ACC112 (cell line): ENCODE data around the gene MYOM3.

Experiments
- H2AFZ ChIP-seq: fragments of 200-600 bp; sonication (generic); one replicate; pipeline ENCODE4 v1.6.0; 2017; ENCODE audit warnings: antibody characterized with exemption, low read length; ENCODE audit not compliant: unreplicated experiment
- H3K27ac ChIP-seq: fragments of 200-600 bp; sonication (generic); 2 replicates; pipeline ENCODE4 v1.5.1; 2014; ENCODE audit warnings: low read depth, mild to moderate bottlenecking, antibody characterized with exemption, low read length, moderate library complexity
- H3K27me3 ChIP-seq: fragments of 200-600 bp; sonication (generic); 2 replicates; pipeline ENCODE4 v1.6.1; 2014; ENCODE audit warnings: mild to moderate bottlenecking, antibody characterized with exemption, low read length, moderate library complexity, mixed read lengths; ENCODE audit not compliant: insufficient read depth
- H3K36me3 ChIP-seq: fragments of 200-600 bp; sonication (generic); 2 replicates; pipeline ENCODE4 v1.6.1; 2016; ENCODE audit warnings: mild to moderate bottlenecking, antibody characterized with exemption, low read length, moderate library complexity, mixed read lengths; ENCODE audit not compliant: insufficient read depth
- H3K4me1 ChIP-seq: fragments of 200-600 bp; sonication (generic); one replicate; pipeline ENCODE4 v1.6.1; 2016; ENCODE audit warnings: low read length, mixed read lengths; ENCODE audit not compliant: insufficient read depth, unreplicated experiment, control insufficient read depth
- H3K4me3 ChIP-seq: fragments of 200-600 bp; sonication (generic); 2 replicates; pipeline ENCODE4 v1.5.1; 2014; ENCODE audit warnings: mild to moderate bottlenecking, low read depth, low read length
- H3K79me2 ChIP-seq: fragments of 200-600 bp; sonication (generic); one replicate; pipeline ENCODE4 v1.6.0; 2016; ENCODE audit warnings: low read length; ENCODE audit not compliant: control insufficient read depth, unreplicated experiment, insufficient read depth

Gene MYOM3

GRCh38 chr1:24085546-24085945 lies 26.4 kb downstream of the MYOM3 start:
- no peak overlapping the region for H3K4me3 ChIP-seq
- H2AFZ ChIP-seq: no peak overlapping the region
- H3K4me1 ChIP-seq: peaks cover 5% of the 10 kb centered on the region
- H3K27me3 ChIP-seq: no peaks in the 10 kb centered on the region
- no peaks in the 10 kb centered on the region for H3K79me2 ChIP-seq
- no peaks in the 10 kb centered on the region for H3K36me3 ChIP-seq
- no peak overlapping the region for H3K27ac ChIP-seq

GRCh38 chr1:24085007-24085406 lies 26.9 kb downstream of the MYOM3 start:
- Histone ChIP-seq H3K27ac (no peak overlapping the region), H2AFZ (no peak overlapping the region), H3K36me3 (no peaks in the 10 kb centered on the region), H3K4me3 (no peak overlapping the region), H3K4me1 (peaks cover 5% of the 10 kb centered on the region), H3K79me2 (no peaks in the 10 kb centered on the region), H3K27me3 (no peaks in the 10 kb centered on the region)

- no peak overlapping the region for H3K27ac ChIP-seq
- no peak overlapping the region for H3K4me3 ChIP-seq
- H3K36me3 ChIP-seq: no peaks in the 10 kb centered on the region
- H3K79me2 ChIP-seq: no peaks in the 10 kb centered on the region
- H3K27me3 ChIP-seq: no peaks in the 10 kb centered on the region
- peaks cover 5% of the 10 kb centered on the region for H3K4me1 ChIP-seq
- H2AFZ ChIP-seq: no peak overlapping the region
Observed at GRCh38 chr1:24084050-24084449, 27.9 kb downstream of the MYOM3 start.

- Histone ChIP-seq H3K79me2 (no peaks in the 10 kb centered on the region), H3K27me3 (no peaks in the 10 kb centered on the region), H3K27ac (no peak overlapping the region), H2AFZ (no peak overlapping the region), H3K4me1 (peaks cover 5% of the 10 kb centered on the region), H3K4me3 (no peak overlapping the region), H3K36me3 (no peaks in the 10 kb centered on the region)
Observed at GRCh38 chr1:24082372-24082771, 29.6 kb downstream of the MYOM3 start.

GRCh38 chr1:24081190-24081589 lies 30.7 kb downstream of the MYOM3 start:
- no peak overlapping the region for H2AFZ ChIP-seq
- H3K4me3 ChIP-seq: no peak overlapping the region
- peaks cover 5% of the 10 kb centered on the region for H3K4me1 ChIP-seq
- H3K36me3 ChIP-seq: no peaks in the 10 kb centered on the region
- no peaks in the 10 kb centered on the region for H3K27me3 ChIP-seq
- no peaks in the 10 kb centered on the region for H3K79me2 ChIP-seq
- no peak overlapping the region for H3K27ac ChIP-seq

GRCh38 chr1:24080131-24080530 lies 31.8 kb downstream of the MYOM3 start:
- H3K79me2 ChIP-seq: no peaks in the 10 kb centered on the region
- H3K27me3 ChIP-seq: no peaks in the 10 kb centered on the region
- H3K27ac ChIP-seq: no peak overlapping the region
- no peaks in the 10 kb centered on the region for H3K36me3 ChIP-seq
- H3K4me1 ChIP-seq: no peaks in the 10 kb centered on the region
- H3K4me3 ChIP-seq: no peak overlapping the region
- no peak overlapping the region for H2AFZ ChIP-seq

- no peaks in the 10 kb centered on the region for H3K36me3 ChIP-seq
- H3K79me2 ChIP-seq: no peaks in the 10 kb centered on the region
- H2AFZ ChIP-seq: no peak overlapping the region
- H3K27me3 ChIP-seq: no peaks in the 10 kb centered on the region
- no peak overlapping the region for H3K27ac ChIP-seq
- no peaks in the 10 kb centered on the region for H3K4me1 ChIP-seq
- no peak overlapping the region for H3K4me3 ChIP-seq
Observed at GRCh38 chr1:24077278-24077978, 34.5 kb downstream of the MYOM3 start.

- H3K27me3 ChIP-seq: no peaks in the 10 kb centered on the region
- H3K79me2 ChIP-seq: no peaks in the 10 kb centered on the region
- H2AFZ ChIP-seq: no peak overlapping the region
- no peaks in the 10 kb centered on the region for H3K36me3 ChIP-seq
- no peak overlapping the region for H3K27ac ChIP-seq
- H3K4me3 ChIP-seq: no peak overlapping the region
- no peaks in the 10 kb centered on the region for H3K4me1 ChIP-seq
Observed at GRCh38 chr1:24075946-24076345, 36.0 kb downstream of the MYOM3 start.

- no peaks in the 10 kb centered on the region for H3K27me3 ChIP-seq
- H3K4me3 ChIP-seq: no peak overlapping the region
- H2AFZ ChIP-seq: no peak overlapping the region
- H3K4me1 ChIP-seq: no peaks in the 10 kb centered on the region
- H3K27ac ChIP-seq: no peak overlapping the region
- H3K79me2 ChIP-seq: no peaks in the 10 kb centered on the region
- H3K36me3 ChIP-seq: no peaks in the 10 kb centered on the region
Observed at GRCh38 chr1:24075590-24075854, 36.4 kb downstream of the MYOM3 start.

- Histone ChIP-seq H3K27me3 (no peaks in the 10 kb centered on the region), H3K36me3 (no peaks in the 10 kb centered on the region), H3K79me2 (no peaks in the 10 kb centered on the region), H3K4me1 (no peaks in the 10 kb centered on the region), H3K4me3 (no peak overlapping the region), H2AFZ (no peak overlapping the region), H3K27ac (no peak overlapping the region)
Observed at GRCh38 chr1:24074817-24075589, 36.9 kb downstream of the MYOM3 start.

- Histone ChIP-seq H3K79me2 (no peaks in the 10 kb centered on the region), H3K4me1 (no peaks in the 10 kb centered on the region), H3K36me3 (no peaks in the 10 kb centered on the region), H3K4me3 (no peak overlapping the region), H3K27ac (no peak overlapping the region), H2AFZ (no peak overlapping the region), H3K27me3 (no peaks in the 10 kb centered on the region)
Observed at GRCh38 chr1:24074196-24074595, 37.7 kb downstream of the MYOM3 start.
